NCI-H187 treated with DMSO at 0.1 percent for 48 hours (cell line): ENCODE measurements around the gene ZBTB7C.

ENCODE experiments used
- DNase-seq: peaks from one replicate; lab custom pipeline; 2025; lab: John Stamatoyannopoulos, UW

The ZBTB7C gene

DNA sequence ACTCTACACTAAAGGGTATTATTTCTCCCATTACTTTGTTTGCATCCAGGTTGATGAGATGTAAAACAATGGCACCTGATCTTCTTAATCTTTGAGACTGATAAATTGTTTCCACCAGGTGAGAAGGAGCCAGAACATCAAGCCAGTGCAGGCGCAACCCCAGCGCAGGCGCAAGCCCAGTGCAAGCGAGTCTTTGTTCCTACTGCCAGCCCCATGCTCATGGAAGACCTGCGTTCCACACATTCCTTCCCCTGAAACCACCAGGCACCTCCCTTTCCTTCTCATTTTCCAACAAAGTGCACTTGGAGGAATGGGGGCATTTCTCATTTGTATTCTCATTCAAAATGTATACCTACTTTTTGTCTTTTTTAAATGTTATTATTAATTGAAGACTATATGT, 290.0 kb downstream of the ZBTB7C start:
- no peak for DNase-seq

DNA sequence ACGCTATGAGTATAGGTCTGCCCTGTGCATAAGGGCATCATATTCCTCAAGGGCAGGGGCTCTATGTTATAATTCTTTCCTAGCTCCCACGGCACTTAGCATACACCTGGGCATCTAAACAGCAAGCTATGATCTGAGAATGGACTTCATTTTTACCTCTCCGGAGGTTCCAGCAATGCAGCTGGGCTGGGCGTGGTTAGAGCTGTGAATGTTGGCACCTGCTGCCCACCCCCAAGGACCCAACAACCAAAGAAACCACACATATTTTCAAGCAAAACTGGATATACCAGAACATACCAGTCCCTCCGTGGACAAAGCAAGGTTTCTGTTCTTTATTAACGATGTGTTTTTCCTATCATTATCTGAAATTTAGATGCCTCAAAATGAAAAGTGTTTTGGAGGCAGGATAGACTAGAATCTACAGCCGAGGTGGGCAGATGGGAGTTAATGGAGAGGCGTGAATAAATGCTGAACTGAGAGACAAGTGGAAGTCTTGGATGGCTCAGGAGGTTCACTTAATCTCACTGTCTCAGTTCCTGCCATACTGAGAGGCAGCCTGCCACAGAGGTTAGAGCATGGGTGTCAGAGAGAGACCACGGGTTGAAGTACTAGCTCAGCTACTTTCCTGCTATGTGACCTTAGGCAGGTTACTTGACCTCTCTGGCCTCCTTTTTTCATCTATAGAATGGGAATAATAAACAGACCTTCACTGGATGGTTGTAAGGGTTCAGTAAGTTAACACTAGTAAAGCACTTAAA, 292.1 kb downstream of the ZBTB7C start:
- DNase-seq = no peak

DNA sequence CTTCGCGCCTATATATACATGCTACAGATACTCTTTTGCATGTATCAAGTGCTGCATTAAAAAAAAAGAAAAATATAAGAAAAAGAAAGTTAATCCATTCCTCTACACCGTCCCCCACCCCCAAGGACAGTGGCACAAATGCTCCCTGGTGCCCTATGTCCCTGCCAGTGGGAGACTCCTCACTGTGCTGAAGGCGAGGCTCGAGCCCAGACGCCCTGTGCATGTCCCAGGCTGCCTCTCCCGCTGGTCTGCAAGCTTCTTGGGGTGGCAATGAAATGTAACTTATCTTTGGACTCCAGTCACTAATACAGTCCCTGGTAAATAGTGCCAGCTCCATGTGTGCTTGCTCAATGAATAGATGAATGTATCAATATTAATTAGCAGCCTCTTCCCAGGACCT, 293.2 kb downstream of the ZBTB7C start:
- no peak for DNase-seq

GRCh38 chr18:48113691-48114090, 295.5 kb downstream of the ZBTB7C start:
- DNase-seq = no peak

GRCh38 chr18:48111587-48111986, 297.6 kb downstream of the ZBTB7C start:
- DNase-seq = no peak

DNA sequence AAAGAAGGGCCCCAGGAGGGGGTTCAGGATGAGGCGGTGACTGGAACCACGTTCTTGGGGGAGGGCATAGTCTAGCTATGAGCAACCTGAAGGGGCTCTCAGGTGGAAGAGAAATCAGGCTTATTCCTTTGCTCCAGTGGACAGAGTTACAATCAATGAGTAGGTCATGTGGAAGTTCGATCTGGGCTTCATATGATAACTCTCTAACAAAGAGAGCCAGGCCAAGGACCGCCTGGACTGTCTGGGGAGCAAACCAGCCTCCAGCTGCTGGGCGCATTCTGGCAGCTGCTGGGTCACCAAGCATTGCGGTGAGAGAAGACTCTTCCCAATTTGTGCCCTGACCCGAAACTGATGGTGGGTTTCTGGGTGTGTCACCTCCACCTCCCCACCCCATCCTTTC, 298.4 kb downstream of the ZBTB7C start:
- no peak for DNase-seq

GRCh38 chr18:48109961-48110493, 299.2 kb downstream of the ZBTB7C start:
- no peak for DNase-seq

- DNase-seq = no peak
Observed at GRCh38 chr18:48108136-48108535, 301.0 kb downstream of the ZBTB7C start.

GRCh38 chr18:48106976-48107781, 302.0 kb downstream of the ZBTB7C start:
- DNase-seq = peak; percentile 38

DNA sequence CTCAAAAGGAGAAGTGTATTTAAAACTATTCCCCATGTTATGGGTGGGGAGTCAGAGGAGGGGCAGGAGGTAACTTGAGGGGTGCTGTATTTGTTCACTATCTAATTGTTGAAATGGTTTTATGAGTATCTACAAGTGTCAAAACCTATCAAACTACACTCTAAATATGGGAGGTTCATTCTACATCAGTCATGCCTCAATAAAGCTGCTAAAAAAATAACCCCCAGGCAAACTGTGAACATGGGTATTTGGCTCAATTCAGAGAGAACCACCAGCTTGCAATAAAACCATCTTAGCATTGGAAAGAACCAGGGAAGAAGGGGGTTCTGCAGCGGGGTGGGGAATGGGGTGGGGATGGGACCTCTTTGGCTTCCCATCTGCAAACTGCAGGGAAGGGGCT, 302.7 kb downstream of the ZBTB7C start:
- DNase-seq = no peak

- DNase-seq = no peak
Observed at GRCh38 chr18:48105317-48105716, 303.9 kb downstream of the ZBTB7C start.

- DNase-seq = no peak
Observed at GRCh38 chr18:48104705-48105104, 304.5 kb downstream of the ZBTB7C start.

- DNase-seq = peak; percentile 62
Observed at GRCh38 chr18:48100651-48101165, 308.5 kb downstream of the ZBTB7C start.

- DNase-seq = peak; percentile 62
Observed at GRCh38 chr18:48100165-48100575, 309.0 kb downstream of the ZBTB7C start.

DNA sequence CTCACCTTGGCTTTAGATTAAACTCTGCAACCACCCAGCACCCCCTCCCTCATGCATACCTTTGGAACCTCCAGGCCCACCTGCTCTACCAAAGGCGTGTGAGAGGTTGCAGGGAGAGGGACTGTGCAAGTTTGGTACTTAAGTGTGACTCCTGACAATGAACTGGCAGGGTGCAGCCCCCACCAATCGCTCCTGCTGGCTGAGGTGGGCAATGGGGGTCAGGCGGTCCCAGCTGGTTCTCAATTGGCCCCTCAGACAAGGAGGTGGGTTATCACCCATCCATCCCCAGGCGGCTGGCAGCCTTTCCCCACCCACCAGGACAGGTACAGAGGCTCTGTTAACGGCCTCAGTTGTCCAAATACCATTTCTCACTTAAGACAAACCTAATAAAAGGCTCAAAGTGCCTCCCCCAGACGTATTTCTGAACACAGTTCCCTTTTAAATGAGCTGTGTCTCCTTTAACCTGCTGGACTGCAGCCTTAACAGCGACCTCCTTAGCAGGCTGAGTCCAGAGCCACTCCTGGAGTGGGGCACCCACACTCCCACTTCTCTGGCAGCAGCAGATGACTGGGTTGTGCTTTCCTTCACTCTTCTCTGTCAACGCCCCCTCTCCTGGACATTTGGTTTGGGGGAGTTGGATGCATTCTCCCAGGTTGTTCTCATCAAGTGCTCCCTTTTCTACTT, 309.6 kb downstream of the ZBTB7C start:
- no peak for DNase-seq

GRCh38 chr18:48098538-48098937, 310.6 kb downstream of the ZBTB7C start:
- no peak for DNase-seq

- no peak for DNase-seq
Observed at GRCh38 chr18:48098007-48098406, 311.2 kb downstream of the ZBTB7C start.

GRCh38 chr18:48095726-48096125, 313.5 kb downstream of the ZBTB7C start:
- DNase-seq = no peak

- DNase-seq = no peak
Observed at GRCh38 chr18:48093104-48093503, 316.1 kb downstream of the ZBTB7C start.

- DNase-seq = no peak
Observed at GRCh38 chr18:48091869-48092497, 317.2 kb downstream of the ZBTB7C start.

GRCh38 chr18:48090702-48091101, 318.5 kb downstream of the ZBTB7C start:
- DNase-seq = no peak

- DNase-seq = no peak
Observed at GRCh38 chr18:48090021-48090420, 319.2 kb downstream of the ZBTB7C start.
